ENCODE data around the gene SERP2. TPM values are rescaled to one million over a fixed set of nuclear protein-coding genes. Genes with fewer than 3 reads are reported as not detected.

Gene SERP2
- total RNA-seq, 1 experiment from 2014 or later = not detected

DNA sequence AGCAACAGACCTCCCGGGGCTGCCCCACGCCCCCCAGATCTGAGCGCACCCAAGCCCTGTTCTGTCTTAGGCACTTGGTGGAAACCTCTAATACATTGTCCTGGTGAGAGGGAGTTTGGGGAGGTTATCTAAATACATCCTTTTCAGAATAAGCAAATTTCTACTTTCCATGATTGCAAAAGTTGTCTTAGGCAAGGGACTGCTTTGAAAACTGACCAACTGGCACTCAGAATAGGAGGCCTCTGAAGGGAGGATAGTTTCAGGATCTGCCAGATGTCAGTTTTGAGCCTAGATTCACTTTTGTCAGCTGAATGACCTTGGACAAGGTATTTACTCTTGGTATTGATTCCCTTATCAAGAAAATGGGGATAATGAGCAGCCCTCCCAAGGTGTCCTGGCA lies 11.8 kb downstream of the SERP2 start (continued):
- TF ChIP-seq SIN3A (IDR thresholded peaks at IDR 0.05; ENCODE audit: low read depth) (no peak), POLR2AphosphoS5 (IDR thresholded peaks at IDR 0.05; ENCODE audit: low read depth, low read length) (no peak), JUND (IDR thresholded peaks at IDR 0.05) (no peak)

GRCh38 chr13:44385847-44386246 lies 12.2 kb downstream of the SERP2 start:
- no peak overlapping the region for H3K4me3 ChIP-seq (replicated peaks in 1 of 2; ENCODE audit: low read depth in 1 of 2, low read length in 2 of 2)
- POLR2A ChIA-PET = no interaction called here
- H3K4me1 ChIP-seq (ENCODE audit: control insufficient read depth in 1 of 2, insufficient read depth in 2 of 2, low read length in 2 of 2) = 0 out of 4 replicates have a peak, but pooled peaks cover 0 to under 1% of the 10 kb centered on the region in 2 experiments
- no peak overlapping the region for H3K27ac ChIP-seq (ENCODE audit: low read depth, low read length)
- intact Hi-C loops (cut with micrococcal nuclease) = no loop called here
- H3K4me2 ChIP-seq (ENCODE audit: low read length) = no peak overlapping the region
- H3K9me2 ChIP-seq (ENCODE audit: insufficient read depth) = no peaks in the 10 kb centered on the region; the same call in 1 of the 2 replicates
- TF ChIP-seq EGR1 (IDR thresholded peaks at IDR 0.05; ENCODE audit: low read depth) = no peak
- no peak for TF ChIP-seq SP1 (IDR thresholded peaks at IDR 0.05; ENCODE audit: low read depth)
- no peak for TF ChIP-seq SRF (IDR thresholded peaks at IDR 0.05; ENCODE audit: low read depth)
- TF ChIP-seq POLR2A (IDR thresholded peaks at IDR 0.05; ENCODE audit: borderline replicate concordance, extremely low read depth, insufficient read depth, insufficient read length) = no peak
- TF ChIP-seq TCF7L2 (IDR thresholded peaks at IDR 0.05; ENCODE audit: borderline replicate concordance, extremely low read depth, insufficient read depth, insufficient read length) = no peak
- no peak for TF ChIP-seq ELF1 (IDR thresholded peaks at IDR 0.05; ENCODE audit: borderline replicate concordance, low read depth)
- no peak for TF ChIP-seq ZNF274 (IDR thresholded peaks at IDR 0.05; ENCODE audit: low read depth, low read length)
- TF ChIP-seq, protein P1, sequence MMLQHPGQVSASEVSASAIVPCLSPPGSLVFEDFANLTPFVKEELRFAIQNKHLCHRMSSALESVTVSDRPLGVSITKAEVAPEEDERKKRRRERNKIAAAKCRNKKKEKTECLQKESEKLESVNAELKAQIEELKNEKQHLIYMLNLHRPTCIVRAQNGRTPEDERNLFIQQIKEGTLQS (IDR thresholded peaks at IDR 0.05) = no peak
- TF ChIP-seq, protein P2, sequence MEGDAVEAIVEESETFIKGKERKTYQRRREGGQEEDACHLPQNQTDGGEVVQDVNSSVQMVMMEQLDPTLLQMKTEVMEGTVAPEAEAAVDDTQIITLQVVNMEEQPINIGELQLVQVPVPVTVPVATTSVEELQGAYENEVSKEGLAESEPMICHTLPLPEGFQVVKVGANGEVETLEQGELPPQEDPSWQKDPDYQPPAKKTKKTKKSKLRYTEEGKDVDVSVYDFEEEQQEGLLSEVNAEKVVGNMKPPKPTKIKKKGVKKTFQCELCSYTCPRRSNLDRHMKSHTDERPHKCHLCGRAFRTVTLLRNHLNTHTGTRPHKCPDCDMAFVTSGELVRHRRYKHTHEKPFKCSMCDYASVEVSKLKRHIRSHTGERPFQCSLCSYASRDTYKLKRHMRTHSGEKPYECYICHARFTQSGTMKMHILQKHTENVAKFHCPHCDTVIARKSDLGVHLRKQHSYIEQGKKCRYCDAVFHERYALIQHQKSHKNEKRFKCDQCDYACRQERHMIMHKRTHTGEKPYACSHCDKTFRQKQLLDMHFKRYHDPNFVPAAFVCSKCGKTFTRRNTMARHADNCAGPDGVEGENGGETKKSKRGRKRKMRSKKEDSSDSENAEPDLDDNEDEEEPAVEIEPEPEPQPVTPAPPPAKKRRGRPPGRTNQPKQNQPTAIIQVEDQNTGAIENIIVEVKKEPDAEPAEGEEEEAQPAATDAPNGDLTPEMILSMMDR (IDR thresholded peaks at IDR 0.05 in 2 of 3, conservative IDR thresholded peaks at IDR 0.05 in 1 of 3; ENCODE audit: borderline replicate concordance in 1 of 3, insufficient read depth in 1 of 3, low read depth in 2 of 3, low read length in 2 of 3) = no peak
- no peak for TF ChIP-seq CEBPB (IDR thresholded peaks at IDR 0.05; ENCODE audit: low read depth)
- TF ChIP-seq, protein P3, sequence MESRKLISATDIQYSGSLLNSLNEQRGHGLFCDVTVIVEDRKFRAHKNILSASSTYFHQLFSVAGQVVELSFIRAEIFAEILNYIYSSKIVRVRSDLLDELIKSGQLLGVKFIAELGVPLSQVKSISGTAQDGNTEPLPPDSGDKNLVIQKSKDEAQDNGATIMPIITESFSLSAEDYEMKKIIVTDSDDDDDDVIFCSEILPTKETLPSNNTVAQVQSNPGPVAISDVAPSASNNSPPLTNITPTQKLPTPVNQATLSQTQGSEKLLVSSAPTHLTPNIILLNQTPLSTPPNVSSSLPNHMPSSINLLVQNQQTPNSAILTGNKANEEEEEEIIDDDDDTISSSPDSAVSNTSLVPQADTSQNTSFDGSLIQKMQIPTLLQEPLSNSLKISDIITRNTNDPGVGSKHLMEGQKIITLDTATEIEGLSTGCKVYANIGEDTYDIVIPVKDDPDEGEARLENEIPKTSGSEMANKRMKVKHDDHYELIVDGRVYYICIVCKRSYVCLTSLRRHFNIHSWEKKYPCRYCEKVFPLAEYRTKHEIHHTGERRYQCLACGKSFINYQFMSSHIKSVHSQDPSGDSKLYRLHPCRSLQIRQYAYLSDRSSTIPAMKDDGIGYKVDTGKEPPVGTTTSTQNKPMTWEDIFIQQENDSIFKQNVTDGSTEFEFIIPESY (IDR thresholded peaks at IDR 0.05; ENCODE audit: extremely low read depth, insufficient replicate concordance, low read length) = no peak
- no peak for TF ChIP-seq SIN3A (IDR thresholded peaks at IDR 0.05; ENCODE audit: low read depth)
- no peak for TF ChIP-seq FOSL1 (IDR thresholded peaks at IDR 0.05; ENCODE audit: low read depth)
- no peak for DNase-seq (ENCODE audit: low read depth, low spot score)
- RAD21 ChIA-PET (ENCODE audit: low non-redundant PET in 1 of 2, low total read pairs in 2 of 2, uncharacterized antibody in 2 of 2, unreplicated experiment in 2 of 2) = no interaction called here
- CTCF ChIA-PET = no interaction called here
- no peaks in the 10 kb centered on the region for H3K9me3 ChIP-seq (ENCODE audit: control insufficient read depth in 1 of 2, insufficient read depth in 1 of 2, low read depth in 1 of 2, low read length in 2 of 2)
- no peak for ATAC-seq
- no peaks in the 10 kb centered on the region for H4K20me1 ChIP-seq (ENCODE audit: insufficient read depth)
- H3K27me3 ChIP-seq (ENCODE audit: insufficient read depth, low read length) = no peaks in the 10 kb centered on the region
- H3K36me3 ChIP-seq (ENCODE audit: control insufficient read depth in 1 of 2, insufficient read depth in 2 of 2, low read length in 2 of 2) = no peaks in the 10 kb centered on the region
- no peaks in the 10 kb centered on the region for H3K79me2 ChIP-seq (ENCODE audit: insufficient read depth, low read length)
- BruUV-seq (replicated peaks) = no TSS peak
- no peak overlapping the region for H3K9ac ChIP-seq (ENCODE audit: low read length)
- no peak overlapping the region for H2AFZ ChIP-seq (ENCODE audit: low read depth, low read length, poor library complexity, severe bottlenecking)

Measured in HCT116 (cell line).